Loucy (cell line): ENCODE measurements around the gene MACROH2A1.

ENCODE experiments used
- H2AFZ ChIP-seq: fragments of 200-600 bp; sonication (generic); 2 replicates; pipeline ENCODE4 v1.6.0; 2016; ENCODE audit warnings: antibody characterized with exemption, mild to moderate bottlenecking, low read length, moderate library complexity
- H3F3A ChIP-seq: fragments of 200-600 bp; 2 replicates; pipeline ENCODE4 v1.6.0; 2016; ENCODE audit warnings: antibody characterized with exemption, low read depth, mild to moderate bottlenecking
- H3K27me3 ChIP-seq: fragments of 200-600 bp; sonication (generic); 2 replicates; pipeline ENCODE4 v1.6.1; 2014; ENCODE audit warnings: low read length, mild to moderate bottlenecking; ENCODE audit not compliant: insufficient read depth, poor library complexity, severe bottlenecking
- H3K36me3 ChIP-seq: fragments of 200-600 bp; sonication (generic); 2 replicates; pipeline ENCODE4 v1.6.1; 2016; ENCODE audit warnings: low read length; ENCODE audit not compliant: insufficient read depth
- H3K4me1 ChIP-seq: fragments of 200-600 bp; sonication (generic); 2 replicates; pipeline ENCODE4 v1.5.1; 2014; ENCODE audit warnings: low read length, mild to moderate bottlenecking; ENCODE audit not compliant: insufficient read depth, poor library complexity, severe bottlenecking
- H3K4me2 ChIP-seq: fragments of 200-600 bp; sonication (generic); 2 replicates; pipeline ENCODE4 v1.6.0; 2014; ENCODE audit warnings: antibody characterized with exemption, low read length, low read depth, mild to moderate bottlenecking; ENCODE audit not compliant: poor library complexity, severe bottlenecking
- H3K4me3 ChIP-seq: fragments of 200-600 bp; sonication (generic); 2 replicates; pipeline ENCODE4 v1.5.1; 2014; ENCODE audit warnings: low read length, mild to moderate bottlenecking, mixed read lengths; ENCODE audit not compliant: poor library complexity, severe bottlenecking
- H3K79me2 ChIP-seq: fragments of 200-600 bp; sonication (generic); 2 replicates; pipeline ENCODE4 v1.6.1; 2014; ENCODE audit warnings: low read length; ENCODE audit not compliant: insufficient read depth
- H3K9ac ChIP-seq: fragments of 200-600 bp; sonication (generic); 2 replicates; pipeline ENCODE4 v1.6.0; 2014; ENCODE audit warnings: mild to moderate bottlenecking, low read depth, low read length, moderate library complexity; ENCODE audit not compliant: poor library complexity, severe bottlenecking
- H3K9me2 ChIP-seq: fragments of 200-600 bp; sonication (generic); replicated peaks from 2 replicates; pipeline ENCODE4 v1.6.1; 2016; ENCODE audit warnings: low read depth, low read length, mixed read lengths
- H3K9me3 ChIP-seq: fragments of 200-600 bp; sonication (generic); 2 replicates; pipeline ENCODE4 v1.6.1; 2014; ENCODE audit warnings: mild to moderate bottlenecking, antibody characterized with exemption, low read length, low read depth; ENCODE audit not compliant: insufficient read depth
- H4K20me1 ChIP-seq: fragments of 200-600 bp; sonication (generic); 2 replicates; pipeline ENCODE4 v1.6.0; 2014; ENCODE audit warnings: antibody characterized with exemption, low read length, mild to moderate bottlenecking; ENCODE audit not compliant: insufficient read depth, poor library complexity, severe bottlenecking
- EZH2phosphoT487 ChIP-seq: fragments of 200-600 bp; IDR thresholded peaks from 2 replicates; pipeline ENCODE4 v1.6.1; 2018; ENCODE audit warnings: antibody characterized with exemption, mild to moderate bottlenecking, moderate library complexity, borderline replicate concordance
- TF ChIP-seq, protein P1 (sequence below): fragments of 200-600 bp; sonication (generic); conservative IDR thresholded peaks from 2 replicates; pipeline ENCODE4 v1.5.1; 2014; ENCODE audit warnings: mild to moderate bottlenecking, antibody characterized with exemption, low read length

Gene MACROH2A1

DNA sequence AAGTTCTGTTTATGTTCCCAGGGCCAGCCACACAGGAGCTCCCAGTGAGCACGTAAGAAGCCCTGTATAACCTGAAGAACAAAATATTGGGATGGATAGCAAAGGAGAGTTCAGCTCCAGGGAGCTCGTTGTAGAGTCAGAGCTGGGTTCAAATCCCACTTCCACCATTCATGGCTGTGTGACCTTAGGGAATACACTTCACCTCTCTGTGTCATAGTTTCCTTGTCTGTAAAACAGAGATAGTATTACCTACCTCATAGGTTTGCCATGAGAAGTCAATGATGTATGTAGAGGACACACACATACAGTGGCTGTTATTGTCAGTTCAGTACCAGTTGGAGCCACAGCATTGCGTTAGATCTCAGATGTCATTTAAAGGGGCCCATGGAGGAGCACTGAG is 67.4 kb downstream of the MACROH2A1 start:
- peaks cover 78% of the 10 kb centered on the region for H3K36me3 ChIP-seq
- H3K9me3 ChIP-seq = no peaks in the 10 kb centered on the region
- peaks cover 27% of the 10 kb centered on the region for H3F3A ChIP-seq
- no peaks in the 10 kb centered on the region for H3K4me1 ChIP-seq
- H3K79me2 ChIP-seq = 0 out of 2 replicates have a peak, but pooled peaks cover 2% of the 10 kb centered on the region
- TF ChIP-seq, protein P1, sequence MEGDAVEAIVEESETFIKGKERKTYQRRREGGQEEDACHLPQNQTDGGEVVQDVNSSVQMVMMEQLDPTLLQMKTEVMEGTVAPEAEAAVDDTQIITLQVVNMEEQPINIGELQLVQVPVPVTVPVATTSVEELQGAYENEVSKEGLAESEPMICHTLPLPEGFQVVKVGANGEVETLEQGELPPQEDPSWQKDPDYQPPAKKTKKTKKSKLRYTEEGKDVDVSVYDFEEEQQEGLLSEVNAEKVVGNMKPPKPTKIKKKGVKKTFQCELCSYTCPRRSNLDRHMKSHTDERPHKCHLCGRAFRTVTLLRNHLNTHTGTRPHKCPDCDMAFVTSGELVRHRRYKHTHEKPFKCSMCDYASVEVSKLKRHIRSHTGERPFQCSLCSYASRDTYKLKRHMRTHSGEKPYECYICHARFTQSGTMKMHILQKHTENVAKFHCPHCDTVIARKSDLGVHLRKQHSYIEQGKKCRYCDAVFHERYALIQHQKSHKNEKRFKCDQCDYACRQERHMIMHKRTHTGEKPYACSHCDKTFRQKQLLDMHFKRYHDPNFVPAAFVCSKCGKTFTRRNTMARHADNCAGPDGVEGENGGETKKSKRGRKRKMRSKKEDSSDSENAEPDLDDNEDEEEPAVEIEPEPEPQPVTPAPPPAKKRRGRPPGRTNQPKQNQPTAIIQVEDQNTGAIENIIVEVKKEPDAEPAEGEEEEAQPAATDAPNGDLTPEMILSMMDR = no peak
- no peak for TF ChIP-seq EZH2phosphoT487
- H3K9me2 ChIP-seq = no peaks in the 10 kb centered on the region
- no peaks in the 10 kb centered on the region for H3K27me3 ChIP-seq
- H3K9ac ChIP-seq = no peak overlapping the region
- H3K4me2 ChIP-seq = no peak overlapping the region
- H4K20me1 ChIP-seq = peaks cover 9% of the 10 kb centered on the region
- H3K4me3 ChIP-seq = no peak overlapping the region
- no peak overlapping the region for H2AFZ ChIP-seq

DNA sequence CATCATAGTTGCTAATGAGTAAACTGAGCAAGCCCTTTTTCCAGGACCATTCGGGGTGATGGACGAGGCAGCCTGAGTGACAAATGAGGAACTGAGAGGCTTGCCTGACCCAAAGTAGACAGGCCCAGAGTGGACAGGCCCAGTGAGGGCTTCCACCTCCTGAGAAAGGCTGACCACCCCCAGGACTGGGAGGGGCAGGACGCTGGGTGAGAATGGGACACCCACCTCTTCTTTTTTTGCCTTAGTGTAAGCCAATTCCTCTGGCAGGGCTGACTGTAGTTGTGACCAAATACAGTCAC is 68.3 kb downstream of the MACROH2A1 start:
- Histone ChIP-seq H2AFZ (no peak overlapping the region), H3F3A (peaks cover 24% of the 10 kb centered on the region), H3K9ac (no peak overlapping the region)

DNA sequence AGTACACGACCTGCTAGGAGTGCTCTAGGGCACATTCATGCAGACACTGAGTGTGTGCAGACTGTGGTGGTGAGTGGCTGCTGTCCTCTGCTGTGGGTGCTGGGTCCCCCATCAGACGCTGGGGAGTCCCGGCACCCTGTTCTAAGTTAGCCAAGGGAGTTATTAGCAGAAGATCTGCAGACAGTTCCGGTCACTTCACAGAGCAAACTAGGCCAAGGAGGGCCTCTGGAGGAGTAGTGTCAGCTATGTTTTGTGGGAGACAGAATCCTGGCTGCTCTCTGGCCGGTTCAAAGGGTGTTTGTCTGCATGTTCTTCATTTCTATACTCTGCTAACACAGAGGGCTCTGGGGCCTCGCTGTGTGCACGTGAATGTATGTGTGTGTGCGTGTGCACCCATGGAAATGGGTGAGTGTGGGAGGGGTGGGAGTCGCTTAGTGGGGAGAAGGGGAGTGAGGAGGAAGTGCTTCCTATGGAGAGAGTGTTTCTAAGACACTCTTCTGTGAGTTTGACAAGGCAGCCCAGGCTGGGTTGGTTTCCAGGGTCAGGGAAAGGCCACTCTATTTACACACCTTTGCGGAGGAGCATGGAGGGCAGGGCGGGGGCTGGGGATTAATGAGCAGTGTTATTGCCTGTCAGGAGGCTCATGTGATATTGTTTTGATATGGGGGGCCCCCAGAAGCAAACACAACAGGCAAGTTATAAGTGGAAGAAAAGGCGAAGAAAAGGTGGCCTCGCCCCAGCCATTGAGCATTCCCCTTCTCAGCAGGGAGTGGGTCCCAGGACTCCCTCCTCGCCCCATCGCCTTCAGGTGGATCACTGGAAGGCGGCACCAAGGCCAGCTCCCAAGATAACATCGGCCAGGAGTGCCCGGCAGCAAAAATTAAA is 68.9 kb downstream of the MACROH2A1 start:
- peaks cover 63% of the 10 kb centered on the region; the same call in 1 of the 2 replicates for H3K36me3 ChIP-seq
- no peak overlapping the region for H3K4me3 ChIP-seq
- H3K9me3 ChIP-seq = no peaks in the 10 kb centered on the region
- no peak overlapping the region for H2AFZ ChIP-seq
- H3K4me1 ChIP-seq = peaks cover 8% of the 10 kb centered on the region
- no peak overlapping the region for H3K9ac ChIP-seq
- TF ChIP-seq EZH2phosphoT487 = no peak
- TF ChIP-seq, protein P1 = no peak
- no peak overlapping the region for H3K4me2 ChIP-seq
- 0 out of 2 replicates have a peak, but pooled peaks cover 2% of the 10 kb centered on the region for H3K79me2 ChIP-seq
- peaks cover 9% of the 10 kb centered on the region for H4K20me1 ChIP-seq
- no peaks in the 10 kb centered on the region for H3K9me2 ChIP-seq
- no peaks in the 10 kb centered on the region for H3K27me3 ChIP-seq
- peaks cover 19% of the 10 kb centered on the region for H3F3A ChIP-seq

More for the DNA sequence above, 68.3 kb downstream of the MACROH2A1 start:
- Histone ChIP-seq H3K79me2 (0 out of 2 replicates have a peak, but pooled peaks cover 2% of the 10 kb centered on the region), H3K9me2 (no peaks in the 10 kb centered on the region), H3K4me3 (no peak overlapping the region), H3K9me3 (no peaks in the 10 kb centered on the region), H3K36me3 (peaks cover 69% of the 10 kb centered on the region), H3K4me1 (peaks cover 2% of the 10 kb centered on the region), H3K27me3 (no peaks in the 10 kb centered on the region), H3K4me2 (no peak overlapping the region), H4K20me1 (peaks cover 9% of the 10 kb centered on the region)
- TF ChIP-seq, protein P1 = no peak
- TF ChIP-seq EZH2phosphoT487 = no peak
